ENCODE measurements around the gene HDAC11.
"Not testable (repeated sequence)": the region's sequence is repeated elsewhere in the genome, so short reads cannot be mapped to it uniquely, and the experiment has no call there.

Gene HDAC11

DNA sequence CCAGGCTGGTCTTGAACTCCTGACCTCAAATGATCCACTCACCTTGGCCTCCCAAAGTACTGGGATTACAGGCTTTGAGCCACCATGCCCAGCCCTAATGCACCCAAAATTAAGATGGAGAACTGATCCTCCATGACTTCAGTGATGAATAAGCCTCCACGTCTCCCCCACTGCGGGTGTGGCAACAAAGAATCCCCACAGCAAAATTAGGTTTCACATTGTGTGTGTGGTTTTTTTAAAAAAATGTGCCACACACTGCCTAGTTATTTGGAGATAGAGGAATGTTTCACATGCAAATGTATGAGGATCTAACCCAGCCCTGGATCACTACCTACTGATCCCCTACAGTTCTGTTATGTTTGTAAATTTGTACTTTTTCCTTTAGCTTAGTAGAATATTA lies 17.3 kb downstream of the HDAC11 start:
- Histone ChIP-seq H2AFZ (ENCODE audit: low read length) (no peak overlapping the region), H3K79me2 (ENCODE audit: low read length) (no peaks in the 10 kb centered on the region), H3F3A (ENCODE audit: insufficient read depth, low read length) (peaks cover 3% of the 10 kb centered on the region; the same call in 1 of the 2 replicates), H3K9me3 (replicated peaks; ENCODE audit: insufficient read depth, low read length) (no peaks in the 10 kb centered on the region), H3K4me1 (ENCODE audit: low read length) (0 out of 2 replicates have a peak, but pooled peaks cover 3% of the 10 kb centered on the region), H4K20me1 (ENCODE audit: insufficient read depth, low read length) (no peaks in the 10 kb centered on the region), H3K9me2 (replicated peaks; ENCODE audit: insufficient read depth, low read length) (no peaks in the 10 kb centered on the region), H3K4me2 (ENCODE audit: low read depth, low read length) (no peak overlapping the region), H3K27me3 (replicated peaks; ENCODE audit: insufficient read depth, low read length) (peaks cover 13% of the 10 kb centered on the region), H3K4me3 (ENCODE audit: low read length) (no peak overlapping the region), H3K27ac (ENCODE audit: low read length) (no peak overlapping the region), H3K36me3 (replicated peaks; ENCODE audit: insufficient read depth, low read length) (no peaks in the 10 kb centered on the region), H3K9ac (ENCODE audit: low read length) (no peak overlapping the region)
- TF ChIP-seq EZH2 (optimal IDR thresholded peaks at IDR 0.05; ENCODE audit: low read depth, low read length) (no peak), EZH2phosphoT487 (IDR thresholded peaks at IDR 0.05; ENCODE audit: low read length) (no peak)
- TF ChIP-seq, protein P1, sequence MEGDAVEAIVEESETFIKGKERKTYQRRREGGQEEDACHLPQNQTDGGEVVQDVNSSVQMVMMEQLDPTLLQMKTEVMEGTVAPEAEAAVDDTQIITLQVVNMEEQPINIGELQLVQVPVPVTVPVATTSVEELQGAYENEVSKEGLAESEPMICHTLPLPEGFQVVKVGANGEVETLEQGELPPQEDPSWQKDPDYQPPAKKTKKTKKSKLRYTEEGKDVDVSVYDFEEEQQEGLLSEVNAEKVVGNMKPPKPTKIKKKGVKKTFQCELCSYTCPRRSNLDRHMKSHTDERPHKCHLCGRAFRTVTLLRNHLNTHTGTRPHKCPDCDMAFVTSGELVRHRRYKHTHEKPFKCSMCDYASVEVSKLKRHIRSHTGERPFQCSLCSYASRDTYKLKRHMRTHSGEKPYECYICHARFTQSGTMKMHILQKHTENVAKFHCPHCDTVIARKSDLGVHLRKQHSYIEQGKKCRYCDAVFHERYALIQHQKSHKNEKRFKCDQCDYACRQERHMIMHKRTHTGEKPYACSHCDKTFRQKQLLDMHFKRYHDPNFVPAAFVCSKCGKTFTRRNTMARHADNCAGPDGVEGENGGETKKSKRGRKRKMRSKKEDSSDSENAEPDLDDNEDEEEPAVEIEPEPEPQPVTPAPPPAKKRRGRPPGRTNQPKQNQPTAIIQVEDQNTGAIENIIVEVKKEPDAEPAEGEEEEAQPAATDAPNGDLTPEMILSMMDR (IDR thresholded peaks at IDR 0.05; ENCODE audit: low read length), result no peak
- no peak for DNase-seq

DNA sequence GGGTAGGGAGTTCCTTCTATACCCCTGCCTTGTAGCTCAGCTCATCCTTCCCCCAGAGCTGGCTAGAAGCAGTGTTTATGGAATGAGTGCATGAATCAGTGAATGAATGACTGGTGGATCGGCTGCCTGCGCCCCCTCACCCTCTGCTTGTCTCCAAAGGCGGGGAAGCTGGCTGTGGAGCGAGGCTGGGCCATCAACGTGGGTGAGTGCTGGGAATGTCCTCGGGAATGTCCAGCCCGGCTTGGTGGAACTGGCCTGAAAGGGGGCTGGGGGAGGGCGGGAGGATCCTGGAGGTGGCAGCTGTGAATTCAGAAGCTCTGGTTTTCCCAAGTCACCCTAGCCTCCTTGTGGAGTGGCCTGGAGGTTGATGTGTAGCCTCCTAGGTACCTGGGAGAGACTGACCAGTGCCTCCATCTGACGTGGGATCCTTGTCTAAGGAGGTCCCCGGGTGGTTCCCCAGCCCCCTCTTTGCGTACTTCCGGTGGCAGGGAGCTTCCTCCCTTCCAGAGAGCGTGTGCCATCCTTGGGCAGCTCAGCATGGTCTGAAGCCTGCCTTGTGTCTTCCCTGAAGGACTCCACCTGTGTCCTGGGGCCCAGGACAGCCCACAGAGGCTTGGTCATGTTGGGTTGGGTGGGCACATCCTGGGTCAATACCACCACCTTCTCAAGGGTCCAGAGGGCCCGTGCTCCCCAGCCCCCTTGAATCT lies 18.4 kb downstream of the HDAC11 start:
- H2AFZ ChIP-seq (ENCODE audit: low read length), result no peak overlapping the region
- peaks cover 3% of the 10 kb centered on the region; the same call in 1 of the 2 replicates for H3F3A ChIP-seq (ENCODE audit: insufficient read depth, low read length)
- H3K4me1 ChIP-seq (ENCODE audit: low read length), result 0 out of 2 replicates have a peak, but pooled peaks cover 3% of the 10 kb centered on the region
- no peak overlapping the region for H3K27ac ChIP-seq (ENCODE audit: low read length)
- H3K4me3 ChIP-seq (ENCODE audit: low read length), result no peak overlapping the region
- no peak overlapping the region for H3K4me2 ChIP-seq (ENCODE audit: low read depth, low read length)
- peaks cover 23% of the 10 kb centered on the region for H3K27me3 ChIP-seq (replicated peaks; ENCODE audit: insufficient read depth, low read length)
- H3K9me3 ChIP-seq (replicated peaks; ENCODE audit: insufficient read depth, low read length), result no peaks in the 10 kb centered on the region
- H3K9ac ChIP-seq (ENCODE audit: low read length), result no peak overlapping the region
- no peaks in the 10 kb centered on the region for H3K79me2 ChIP-seq (ENCODE audit: low read length)
- H3K36me3 ChIP-seq (replicated peaks; ENCODE audit: insufficient read depth, low read length), result no peaks in the 10 kb centered on the region
- H3K9me2 ChIP-seq (replicated peaks; ENCODE audit: insufficient read depth, low read length), result no peaks in the 10 kb centered on the region
- no peaks in the 10 kb centered on the region for H4K20me1 ChIP-seq (ENCODE audit: insufficient read depth, low read length)
- DNase-seq, result no peak
- TF ChIP-seq, protein P1 (IDR thresholded peaks at IDR 0.05; ENCODE audit: low read length), result no peak

DNA sequence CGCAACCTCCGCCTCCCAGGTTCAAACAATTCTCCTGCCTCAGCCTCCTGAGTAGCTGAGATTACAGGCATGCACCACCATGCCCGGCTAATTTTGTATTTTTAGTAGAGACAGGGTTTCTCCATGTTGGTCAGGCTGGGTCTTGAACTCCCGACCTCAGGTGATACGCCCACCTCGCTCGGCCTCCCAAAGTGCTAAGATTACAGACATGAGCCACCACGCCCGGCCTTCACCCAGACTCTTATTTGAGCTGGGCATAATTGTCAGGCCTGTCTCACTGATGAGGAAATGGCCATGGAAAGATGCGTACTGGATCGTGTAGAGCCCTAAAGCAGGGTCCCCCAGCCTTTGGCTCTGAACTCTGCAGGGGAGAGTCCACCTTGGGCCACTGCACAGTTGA lies 19.1 kb downstream of the HDAC11 start:
- H3K9me2 ChIP-seq (replicated peaks; ENCODE audit: insufficient read depth, low read length); H3K27ac ChIP-seq (ENCODE audit: low read length); H3K9ac ChIP-seq (ENCODE audit: low read length); H3K36me3 ChIP-seq (replicated peaks; ENCODE audit: insufficient read depth, low read length); H3K4me2 ChIP-seq (ENCODE audit: low read depth, low read length); H3K79me2 ChIP-seq (ENCODE audit: low read length); H3K9me3 ChIP-seq (replicated peaks; ENCODE audit: insufficient read depth, low read length); H4K20me1 ChIP-seq (ENCODE audit: insufficient read depth, low read length); H3F3A ChIP-seq (ENCODE audit: insufficient read depth, low read length); DNase-seq; H2AFZ ChIP-seq (ENCODE audit: low read length); H3K4me1 ChIP-seq (ENCODE audit: low read length); H3K4me3 ChIP-seq (ENCODE audit: low read length): not testable (repeated sequence)
- peaks cover 30% of the 10 kb centered on the region for H3K27me3 ChIP-seq (replicated peaks; ENCODE audit: insufficient read depth, low read length)

DNA sequence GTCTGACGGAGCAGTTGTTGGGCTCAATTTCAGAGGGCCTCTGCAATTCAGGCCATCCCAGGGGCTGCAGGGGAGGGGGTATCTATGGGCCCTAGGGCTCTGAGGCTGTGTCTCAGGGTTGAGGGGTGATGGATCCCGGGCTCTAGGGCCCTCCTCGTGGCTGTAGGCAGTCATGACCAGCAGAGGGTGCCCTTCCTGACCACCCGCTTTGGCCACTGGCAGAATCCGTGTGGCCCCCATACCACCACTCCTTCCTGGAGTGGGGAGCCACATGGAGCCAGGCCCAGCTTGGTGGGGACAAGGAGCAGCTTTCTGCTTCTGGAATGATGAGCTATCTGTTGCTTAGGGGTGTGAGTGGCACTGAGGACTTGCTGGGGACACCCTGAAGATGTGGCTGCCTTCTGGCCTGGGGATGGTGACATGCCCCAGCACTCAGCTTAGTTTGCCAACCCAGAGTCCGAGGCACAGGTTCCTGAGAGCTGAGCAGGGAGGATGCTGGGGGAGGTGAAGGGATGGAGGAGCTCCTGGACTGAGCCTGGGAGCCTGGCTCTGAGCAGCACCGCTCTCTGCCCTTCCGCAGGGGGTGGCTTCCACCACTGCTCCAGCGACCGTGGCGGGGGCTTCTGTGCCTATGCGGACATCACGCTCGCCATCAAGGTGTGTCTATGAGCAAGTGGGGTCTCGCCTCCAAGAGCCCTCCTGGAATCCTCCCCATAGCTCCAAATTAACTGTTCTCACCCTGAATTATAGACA lies 20.2 kb downstream of the HDAC11 start:
- H3K27me3 ChIP-seq (replicated peaks; ENCODE audit: insufficient read depth, low read length), result peaks cover 41% of the 10 kb centered on the region
- no peaks in the 10 kb centered on the region for H3K9me3 ChIP-seq (replicated peaks; ENCODE audit: insufficient read depth, low read length)
- DNase-seq, result no peak
- H3K9ac ChIP-seq (ENCODE audit: low read length), result no peak overlapping the region
- no peaks in the 10 kb centered on the region for H3K79me2 ChIP-seq (ENCODE audit: low read length)
- no peak for TF ChIP-seq EZH2 (optimal IDR thresholded peaks at IDR 0.05; ENCODE audit: low read depth, low read length)
- TF ChIP-seq, protein P1 (IDR thresholded peaks at IDR 0.05; ENCODE audit: low read length), result peak; percentile 56
- H3K27ac ChIP-seq (ENCODE audit: low read length), result no peak overlapping the region
- peaks cover 3% of the 10 kb centered on the region; the same call in 1 of the 2 replicates for H3F3A ChIP-seq (ENCODE audit: insufficient read depth, low read length)
- H4K20me1 ChIP-seq (ENCODE audit: insufficient read depth, low read length), result no peaks in the 10 kb centered on the region
- 0 out of 2 replicates have a peak, but pooled peaks cover 3% of the 10 kb centered on the region for H3K4me1 ChIP-seq (ENCODE audit: low read length)
- no peaks in the 10 kb centered on the region for H3K36me3 ChIP-seq (replicated peaks; ENCODE audit: insufficient read depth, low read length)
- H3K9me2 ChIP-seq (replicated peaks; ENCODE audit: insufficient read depth, low read length), result no peaks in the 10 kb centered on the region
- H2AFZ ChIP-seq (ENCODE audit: low read length), result no peak overlapping the region
- no peak overlapping the region for H3K4me3 ChIP-seq (ENCODE audit: low read length)
- H3K4me2 ChIP-seq (ENCODE audit: low read depth, low read length), result no peak overlapping the region

Measured in MM.1S (cell line).